SIG-M5 treated with dmso at 0.1 percent for 504 hours (cell line): ENCODE measurements around the gene GNPDA2.

ENCODE experiments used
- DNase-seq: peaks from one replicate; lab custom pipeline; 2025; ENCODE audit not compliant: unreplicated experiment; lab: John Stamatoyannopoulos, UW

The GNPDA2 gene

GRCh38 chr4:44684648-44685047, 41.7 kb downstream of the GNPDA2 start:
- no peak for DNase-seq

- DNase-seq: no peak
These were observed 47.3 kb downstream of the GNPDA2 start for GRCh38 chr4:44679060-44679459.

GRCh38 chr4:44678094-44679041, 48.0 kb downstream of the GNPDA2 start, which contains the start of gene GUF1:
GUF1 (plus strand) TSS chr4:44678420; CDS start chr4:44678623, 203 bp downstream.
- peak; percentile 82 for DNase-seq

- no peak for DNase-seq
These were observed 51.0 kb downstream of the GNPDA2 start for GRCh38 chr4:44675366-44675765.

- DNase-seq: no peak
These were observed 51.9 kb downstream of the GNPDA2 start for GRCh38 chr4:44674471-44674870.

- DNase-seq: no peak
These were observed 54.7 kb downstream of the GNPDA2 start for GRCh38 chr4:44671636-44672035.

- no peak for DNase-seq
These were observed 55.7 kb downstream of the GNPDA2 start for GRCh38 chr4:44670506-44671199.

GRCh38 chr4:44668526-44668925, 57.8 kb downstream of the GNPDA2 start:
- no peak for DNase-seq

GRCh38 chr4:44663539-44664263, 62.7 kb downstream of the GNPDA2 start:
- no peak for DNase-seq

GRCh38 chr4:44662623-44663005, 63.7 kb downstream of the GNPDA2 start:
- DNase-seq: peak; percentile 34

GRCh38 chr4:44661940-44662622, 64.3 kb downstream of the GNPDA2 start:
- DNase-seq: no peak

- no peak for DNase-seq
These were observed 66.0 kb downstream of the GNPDA2 start for GRCh38 chr4:44660396-44660795.

GRCh38 chr4:44652002-44652401, 74.4 kb downstream of the GNPDA2 start:
- DNase-seq: no peak
